ENCODE results near the gene TRIM62. TPM values are rescaled to one million over a fixed set of nuclear protein-coding genes. Genes with fewer than 3 reads are reported as not detected.

TRIM62 gene
- polyA plus RNA-seq, 1 experiment = 5.2 TPM

GRCh38 chr1:33222381-33222780, 40.5 kb upstream of the TRIM62 start:
- H3K36me3 ChIP-seq (ENCODE audit: control insufficient read depth, insufficient read depth, low read length) = no peaks in the 10 kb centered on the region
- no peak for TF ChIP-seq CTCF (IDR thresholded peaks at IDR 0.05; ENCODE audit: insufficient read depth, low read depth, low read length)
- CTCF ChIA-PET = interaction anchor here (1.7 kb wide), 1 partner anchor 14 kb away, joined by 3 read pairs; no protein-coding TSS in a partner anchor
- peaks cover 3% of the 10 kb centered on the region; the same call in 1 of the 2 replicates for H3K27me3 ChIP-seq (ENCODE audit: control insufficient read depth, insufficient read depth, low read length)
- H3K4me3 ChIP-seq (ENCODE audit: low read depth, low read length) = no peak overlapping the region
- DNase-seq (ENCODE audit: low read depth) = no peak
- POLR2A ChIA-PET = no interaction called here

- H3K27me3 ChIP-seq (ENCODE audit: control insufficient read depth, insufficient read depth, low read length) = no peaks in the 10 kb centered on the region
- no peak overlapping the region for H3K4me3 ChIP-seq (ENCODE audit: low read depth, low read length)
- ChIA-PET POLR2A (no interaction called here), CTCF (interaction anchor here (0.7 to 1.5 kb wide), 2 partner anchors 33 to 77 kb away, joined by 3 to 4 read pairs; no protein-coding TSS in a partner anchor)
- no peaks in the 10 kb centered on the region for H3K36me3 ChIP-seq (ENCODE audit: control insufficient read depth, insufficient read depth, low read length)
- TF ChIP-seq CTCF (IDR thresholded peaks at IDR 0.05; ENCODE audit: insufficient read depth, low read depth, low read length) = no peak
- DNase-seq (ENCODE audit: low read depth) = no peak
Measured at GRCh38 chr1:33221385-33221758, 39.5 kb upstream of the TRIM62 start.

GRCh38 chr1:33220676-33221384, 39.0 kb upstream of the TRIM62 start:
- ChIA-PET POLR2A (no interaction called here), CTCF (interaction anchor here (0.7 to 3.4 kb wide), 5 partner anchors 32 to 250 kb away, joined by 3 to 19 read pairs (median 4); no protein-coding TSS in a partner anchor)
- no peak for TF ChIP-seq CTCF (IDR thresholded peaks at IDR 0.05; ENCODE audit: insufficient read depth, low read depth, low read length)
- H3K4me3 ChIP-seq (ENCODE audit: low read depth, low read length) = no peak overlapping the region
- no peaks in the 10 kb centered on the region for H3K27me3 ChIP-seq (ENCODE audit: control insufficient read depth, insufficient read depth, low read length)
- H3K36me3 ChIP-seq (ENCODE audit: control insufficient read depth, insufficient read depth, low read length) = no peaks in the 10 kb centered on the region
- DNase-seq (ENCODE audit: low read depth) = no peak

- no peak for DNase-seq (ENCODE audit: low read depth)
- H3K36me3 ChIP-seq (ENCODE audit: control insufficient read depth, insufficient read depth, low read length) = no peaks in the 10 kb centered on the region
- TF ChIP-seq CTCF (IDR thresholded peaks at IDR 0.05; ENCODE audit: insufficient read depth, low read depth, low read length) = no peak
- POLR2A ChIA-PET = no interaction called here
- H3K4me3 ChIP-seq (ENCODE audit: low read depth, low read length) = no peak overlapping the region
- CTCF ChIA-PET = interaction anchor here (0.7 to 3.4 kb wide), 7 partner anchors 76 to 393 kb away, joined by 3 to 19 read pairs (median 4); no protein-coding TSS in a partner anchor
- H3K27me3 ChIP-seq (ENCODE audit: control insufficient read depth, insufficient read depth, low read length) = no peaks in the 10 kb centered on the region
Measured at GRCh38 chr1:33219886-33220661, 38.2 kb upstream of the TRIM62 start.

GRCh38 chr1:33211972-33212371, 30.1 kb upstream of the TRIM62 start:
- H3K36me3 ChIP-seq (ENCODE audit: control insufficient read depth, insufficient read depth, low read length) = no peaks in the 10 kb centered on the region
- no peak for TF ChIP-seq CTCF (IDR thresholded peaks at IDR 0.05; ENCODE audit: insufficient read depth, low read depth, low read length)
- ChIA-PET POLR2A (no interaction called here), CTCF (interaction anchor here (0.8 kb wide), 1 partner anchor 85 kb away, joined by 3 read pairs; no protein-coding TSS in a partner anchor)
- H3K4me3 ChIP-seq (ENCODE audit: low read depth, low read length) = no peak overlapping the region
- H3K27me3 ChIP-seq (ENCODE audit: control insufficient read depth, insufficient read depth, low read length) = no peaks in the 10 kb centered on the region
- no peak for DNase-seq (ENCODE audit: low read depth)

Measured in BJ (cell line).